Neural cell (in vitro differentiated cells): ENCODE results near the gene TGFBR3.

Experiments
- EZH2 ChIP-seq: fragments of 200-600, 300-800 bp; shearing (Covaris generic), sonication (generic); IDR thresholded peaks from 2 replicates; pipeline ENCODE4 v1.6.1; 2014; ENCODE audit warnings: antibody characterized with exemption, low read length, borderline replicate concordance, mild to moderate bottlenecking; ENCODE audit not compliant: insufficient read depth, poor library complexity, severe bottlenecking
- MXI1 ChIP-seq: fragments of 450-650 bp; conservative IDR thresholded peaks from 2 replicates; pipeline ENCODE4 v1.6.1; 2014; ENCODE audit warnings: antibody characterized with exemption, mild to moderate bottlenecking; ENCODE audit not compliant: poor library complexity, severe bottlenecking
- RAD21 ChIP-seq: fragments of 450-650 bp; conservative IDR thresholded peaks from 2 replicates; pipeline ENCODE4 v1.6.1; 2014; ENCODE audit warnings: antibody characterized with exemption, mild to moderate bottlenecking, moderate library complexity
- TF ChIP-seq, protein P1 (sequence below): fragments of 450-650 bp; IDR thresholded peaks from 2 replicates; pipeline ENCODE4 v1.5.1; 2014; ENCODE audit warnings: antibody characterized with exemption, mild to moderate bottlenecking, moderate library complexity; ENCODE audit not compliant: poor library complexity, severe bottlenecking
- TF ChIP-seq, protein P2 (sequence below): IDR thresholded peaks from 2 replicates; pipeline ENCODE4 v1.6.1; 2012; ENCODE audit warnings: borderline replicate concordance

DNA sequence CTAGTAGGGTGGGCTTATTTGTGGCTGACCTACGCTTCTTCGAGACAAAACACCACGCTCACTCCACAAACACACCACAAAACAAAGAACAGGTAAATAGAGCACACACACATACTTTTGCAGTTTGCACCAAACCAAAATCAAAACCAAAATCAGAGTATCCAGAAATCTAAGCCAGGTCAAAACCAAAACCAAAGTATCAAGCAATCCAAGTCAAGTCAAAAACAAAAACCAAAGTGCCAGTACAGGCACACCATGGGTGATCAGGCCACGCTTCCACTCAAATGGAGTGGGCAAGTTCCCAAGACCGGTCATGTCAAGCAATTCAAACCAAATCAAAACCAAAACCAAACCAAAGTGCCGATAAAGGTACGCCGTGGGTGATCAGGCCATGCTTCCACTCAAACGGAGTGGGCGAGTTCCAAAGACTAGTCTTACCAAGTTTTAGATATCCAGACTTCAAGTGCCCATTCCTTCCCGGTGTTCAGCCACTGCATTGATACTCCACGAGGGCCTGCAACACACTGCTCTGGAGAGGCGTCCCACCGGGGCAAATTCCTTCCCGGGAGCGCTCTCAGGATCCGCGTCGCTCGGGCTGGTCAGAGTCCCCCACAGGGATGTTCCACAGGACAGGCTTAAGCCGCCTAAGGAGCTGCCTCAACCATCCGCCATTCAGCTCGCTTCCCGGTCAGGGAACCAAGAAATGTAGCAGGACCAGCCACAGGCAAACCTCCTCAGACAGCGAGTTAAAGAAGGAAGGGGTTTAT is 216.2 kb downstream of the TGFBR3 start:
- TF ChIP-seq EZH2 (no peak), MXI1 (no peak), RAD21 (no peak)
- TF ChIP-seq, protein P1, sequence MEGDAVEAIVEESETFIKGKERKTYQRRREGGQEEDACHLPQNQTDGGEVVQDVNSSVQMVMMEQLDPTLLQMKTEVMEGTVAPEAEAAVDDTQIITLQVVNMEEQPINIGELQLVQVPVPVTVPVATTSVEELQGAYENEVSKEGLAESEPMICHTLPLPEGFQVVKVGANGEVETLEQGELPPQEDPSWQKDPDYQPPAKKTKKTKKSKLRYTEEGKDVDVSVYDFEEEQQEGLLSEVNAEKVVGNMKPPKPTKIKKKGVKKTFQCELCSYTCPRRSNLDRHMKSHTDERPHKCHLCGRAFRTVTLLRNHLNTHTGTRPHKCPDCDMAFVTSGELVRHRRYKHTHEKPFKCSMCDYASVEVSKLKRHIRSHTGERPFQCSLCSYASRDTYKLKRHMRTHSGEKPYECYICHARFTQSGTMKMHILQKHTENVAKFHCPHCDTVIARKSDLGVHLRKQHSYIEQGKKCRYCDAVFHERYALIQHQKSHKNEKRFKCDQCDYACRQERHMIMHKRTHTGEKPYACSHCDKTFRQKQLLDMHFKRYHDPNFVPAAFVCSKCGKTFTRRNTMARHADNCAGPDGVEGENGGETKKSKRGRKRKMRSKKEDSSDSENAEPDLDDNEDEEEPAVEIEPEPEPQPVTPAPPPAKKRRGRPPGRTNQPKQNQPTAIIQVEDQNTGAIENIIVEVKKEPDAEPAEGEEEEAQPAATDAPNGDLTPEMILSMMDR, result no peak
- TF ChIP-seq, protein P2, sequence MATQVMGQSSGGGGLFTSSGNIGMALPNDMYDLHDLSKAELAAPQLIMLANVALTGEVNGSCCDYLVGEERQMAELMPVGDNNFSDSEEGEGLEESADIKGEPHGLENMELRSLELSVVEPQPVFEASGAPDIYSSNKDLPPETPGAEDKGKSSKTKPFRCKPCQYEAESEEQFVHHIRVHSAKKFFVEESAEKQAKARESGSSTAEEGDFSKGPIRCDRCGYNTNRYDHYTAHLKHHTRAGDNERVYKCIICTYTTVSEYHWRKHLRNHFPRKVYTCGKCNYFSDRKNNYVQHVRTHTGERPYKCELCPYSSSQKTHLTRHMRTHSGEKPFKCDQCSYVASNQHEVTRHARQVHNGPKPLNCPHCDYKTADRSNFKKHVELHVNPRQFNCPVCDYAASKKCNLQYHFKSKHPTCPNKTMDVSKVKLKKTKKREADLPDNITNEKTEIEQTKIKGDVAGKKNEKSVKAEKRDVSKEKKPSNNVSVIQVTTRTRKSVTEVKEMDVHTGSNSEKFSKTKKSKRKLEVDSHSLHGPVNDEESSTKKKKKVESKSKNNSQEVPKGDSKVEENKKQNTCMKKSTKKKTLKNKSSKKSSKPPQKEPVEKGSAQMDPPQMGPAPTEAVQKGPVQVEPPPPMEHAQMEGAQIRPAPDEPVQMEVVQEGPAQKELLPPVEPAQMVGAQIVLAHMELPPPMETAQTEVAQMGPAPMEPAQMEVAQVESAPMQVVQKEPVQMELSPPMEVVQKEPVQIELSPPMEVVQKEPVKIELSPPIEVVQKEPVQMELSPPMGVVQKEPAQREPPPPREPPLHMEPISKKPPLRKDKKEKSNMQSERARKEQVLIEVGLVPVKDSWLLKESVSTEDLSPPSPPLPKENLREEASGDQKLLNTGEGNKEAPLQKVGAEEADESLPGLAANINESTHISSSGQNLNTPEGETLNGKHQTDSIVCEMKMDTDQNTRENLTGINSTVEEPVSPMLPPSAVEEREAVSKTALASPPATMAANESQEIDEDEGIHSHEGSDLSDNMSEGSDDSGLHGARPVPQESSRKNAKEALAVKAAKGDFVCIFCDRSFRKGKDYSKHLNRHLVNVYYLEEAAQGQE, result no peak
